IMR-90 (cell line): Measurements from ENCODE around the gene ST6GALNAC2. TPM values are rescaled to one million over a fixed set of nuclear protein-coding genes. Genes with fewer than 3 reads are reported as not detected.

Experiments used
- ATAC-seq: fragments of 200-7000 bp; cut with Tn5 transposase; 2 replicates; pipeline ENCODE4 v1.9.1; 2020; ENCODE audit warnings: low read depth, mild to moderate bottlenecking, moderate library complexity
- BruUV-seq: library from RNA; stranded (reverse); fragments of 400-500 nt; replicated peaks from 2 replicates; lab custom pipeline; 2021; lab: Mats Ljungman, UMichigan
- CTCF ChIA-PET: fragments of 300-600 bp; formaldehyde crosslinking; extraction: SDS; loops from one replicate; lab custom pipeline; 2021; ENCODE audit warnings: antibody characterized with exemption; lab: Yijun Ruan, JAX
- POLR2A ChIA-PET: fragments of 300-600 bp; sonication (Branson Sonifier 250); formaldehyde crosslinking; loops from one replicate; lab custom pipeline; 2022; ENCODE audit warnings: antibody characterized with exemption; ENCODE audit not compliant: unreplicated experiment; lab: Charles Lee
- DNase-seq: peaks from one replicate; pipeline ENCODE4 v3.0.0; 2013
- H2AFZ ChIP-seq: replicated peaks from 2 replicates; pipeline ENCODE3; 2013; ENCODE audit warnings: low read length, mild to moderate bottlenecking; ENCODE audit not compliant: poor library complexity
- H2AK5ac ChIP-seq: 2 replicates; pipeline ENCODE4 v1.6.1; 2013; ENCODE audit warnings: low read depth, low read length, inconsistent platforms
- H2AK9ac ChIP-seq: replicated peaks from 2 replicates; pipeline ENCODE3; 2013; ENCODE audit warnings: mild to moderate bottlenecking, low read depth, low read length, moderate library complexity; ENCODE audit not compliant: poor library complexity
- H2BK120ac ChIP-seq: 2 replicates; pipeline ENCODE4 v1.6.1; 2013; ENCODE audit warnings: low read depth, low read length, inconsistent platforms
- H2BK15ac ChIP-seq: 3 replicates; pipeline ENCODE4 v1.6.1; 2013; ENCODE audit warnings: low read depth, low read length, inconsistent platforms
- H2BK20ac ChIP-seq: 2 replicates; pipeline ENCODE4 v1.6.1; 2013; ENCODE audit warnings: low read depth, mild to moderate bottlenecking, inconsistent platforms, low read length, moderate library complexity
- H2BK5ac ChIP-seq: 2 replicates; pipeline ENCODE4 v1.6.1; 2013; ENCODE audit warnings: mild to moderate bottlenecking, low read depth, low read length, inconsistent platforms; ENCODE audit not compliant: poor library complexity, severe bottlenecking
- H3K14ac ChIP-seq: replicated peaks from 2 replicates; pipeline ENCODE4 v1.6.1; 2013; ENCODE audit warnings: low read depth, low read length, inconsistent platforms
- H3K18ac ChIP-seq: 2 replicates; pipeline ENCODE4 v1.6.1; 2013; ENCODE audit warnings: low read depth, low read length, control low read depth
- H3K23ac ChIP-seq: 2 replicates; pipeline ENCODE4 v1.6.1; 2013; ENCODE audit warnings: low read depth, low read length, inconsistent platforms
- H3K27ac ChIP-seq: 2 replicates; pipeline ENCODE4 v1.5.1; 2013; ENCODE audit warnings: mild to moderate bottlenecking, control low read depth, low read length; ENCODE audit not compliant: insufficient read depth
- H3K27me3 ChIP-seq: 2 replicates; pipeline ENCODE4 v1.6.1; 2013; ENCODE audit warnings: low read length; ENCODE audit not compliant: control insufficient read depth, insufficient read depth
- H3K36me3 ChIP-seq: 2 replicates; pipeline ENCODE4 v1.6.1; 2013; ENCODE audit warnings: low read length, mixed read lengths; ENCODE audit not compliant: control insufficient read depth, insufficient read depth
- H3K4ac ChIP-seq: 2 replicates; pipeline ENCODE4 v1.6.1; 2013; ENCODE audit warnings: low read depth, low read length, inconsistent platforms
- H3K4me1 ChIP-seq: 2 replicates; pipeline ENCODE4 v1.6.1; 2013; ENCODE audit warnings: low read length, mixed read lengths; ENCODE audit not compliant: control insufficient read depth, insufficient read depth
- H3K4me2 ChIP-seq: 2 replicates; pipeline ENCODE4 v1.6.1; 2013; ENCODE audit warnings: low read depth, mild to moderate bottlenecking, control low read depth, low read length, moderate library complexity
- H3K4me3 ChIP-seq: 2 replicates; pipeline ENCODE4 v1.5.1; 2013; ENCODE audit warnings: low read depth, mild to moderate bottlenecking, control low read depth, low read length, moderate library complexity; ENCODE audit not compliant: insufficient read depth
- H3K56ac ChIP-seq: 2 replicates; pipeline ENCODE4 v1.6.1; 2013; ENCODE audit warnings: low read length, inconsistent platforms; ENCODE audit not compliant: insufficient read depth; ENCODE audit errors: extremely low read depth
- H3K79me1 ChIP-seq, 2 experiments: 2 replicates each; pipeline ENCODE4 v1.6.1; 2013; ENCODE audit warnings: low read length in 2 of 2, inconsistent platforms in 1 of 2, low read depth in 1 of 2
- H3K9ac ChIP-seq: 2 replicates; pipeline ENCODE4 v1.6.1; 2013; ENCODE audit warnings: low read depth, low read length, control low read depth
- H3K9me1 ChIP-seq: 2 replicates; pipeline ENCODE4 v1.6.1; 2013; ENCODE audit warnings: low read length, inconsistent platforms; ENCODE audit not compliant: insufficient read depth
- H3K9me3 ChIP-seq: 2 replicates; pipeline ENCODE4 v1.6.1; 2013; ENCODE audit warnings: low read length; ENCODE audit not compliant: control insufficient read depth, insufficient read depth
- H4K20me1 ChIP-seq: 2 replicates; pipeline ENCODE4 v1.6.1; 2013; ENCODE audit warnings: low read length, inconsistent platforms; ENCODE audit not compliant: insufficient read depth
- H4K5ac ChIP-seq: 2 replicates; pipeline ENCODE4 v1.6.1; 2013; ENCODE audit warnings: mild to moderate bottlenecking, low read depth, low read length, control low read depth
- H4K8ac ChIP-seq, 2 experiments: 2 replicates each; pipeline ENCODE4 v1.6.1; 2013; ENCODE audit warnings: low read depth in 2 of 2, low read length in 2 of 2, control low read depth in 1 of 2, inconsistent platforms in 1 of 2
- H4K91ac ChIP-seq: 2 replicates; pipeline ENCODE4 v1.6.1; 2013; ENCODE audit warnings: low read depth, low read length, inconsistent platforms; ENCODE audit not compliant: insufficient read depth
- BHLHE40 ChIP-seq: fragments of 150-350 bp; IDR thresholded peaks from 2 replicates; pipeline ENCODE4 v1.6.1; 2016; ENCODE audit warnings: mild to moderate bottlenecking, low read depth, low read length
- CEBPB ChIP-seq: IDR thresholded peaks from 2 replicates; pipeline ENCODE4 v1.6.1; 2012; ENCODE audit warnings: low read depth, low read length, improper control_type of control experiment
- CHD1 ChIP-seq: IDR thresholded peaks from 2 replicates; pipeline ENCODE4 v1.6.1; 2012; ENCODE audit warnings: low read depth, low read length, improper control_type of control experiment
- FOS ChIP-seq: fragments of 150-350 bp; IDR thresholded peaks from 2 replicates; pipeline ENCODE4 v1.6.1; 2016; ENCODE audit warnings: low read depth, low read length
- MAFK ChIP-seq: IDR thresholded peaks from 2 replicates; pipeline ENCODE4 v1.6.1; 2012; ENCODE audit warnings: low read depth, low read length, improper control_type of control experiment
- MAZ ChIP-seq: IDR thresholded peaks from 2 replicates; pipeline ENCODE4 v1.6.1; 2012; ENCODE audit warnings: low read depth, mild to moderate bottlenecking, low read length, improper control_type of control experiment, moderate library complexity, borderline replicate concordance
- MXI1 ChIP-seq: IDR thresholded peaks from 2 replicates; pipeline ENCODE4 v1.6.1; 2012; ENCODE audit warnings: low read depth, mild to moderate bottlenecking, low read length, moderate library complexity, borderline replicate concordance
- POLR2A ChIP-seq: IDR thresholded peaks from 2 replicates; pipeline ENCODE4 v1.6.1; 2012; ENCODE audit warnings: mild to moderate bottlenecking, low read depth, low read length
- RFX5 ChIP-seq: IDR thresholded peaks from 2 replicates; pipeline ENCODE4 v1.8.0; 2012; ENCODE audit warnings: low read depth, mild to moderate bottlenecking, low read length, moderate library complexity
- WGBS, 2 experiments: methylation state at CpG; one replicate each; pipeline versions ENCODE4 v1.1.5 to v1.1.7; 2013; ENCODE audit warnings: missing lambda C conversion rate in 2 of 2; ENCODE audit not compliant: insufficient read length in 1 of 2; ENCODE audit errors: extremely low coverage in 2 of 2; 5-methylcytosine and 5-hydroxymethylcytosine counted together
- dilution Hi-C: fragments of 300-500 bp; cut with HindIII; formaldehyde crosslinking; loops from one replicate; pipeline ENCODE4 v1.14.3; 2018; ENCODE audit warnings: low sequenced_read_pairs; ENCODE audit not compliant: unreplicated experiment
- in situ Hi-C: fragments of 300-500 bp; cut with MboI; formaldehyde crosslinking; loops from 3 replicates; pipeline ENCODE4 v1.14.3; 2019; ENCODE audit warnings: low sequenced_read_pairs, inconsistent platforms, mixed read lengths
- intact Hi-C: fragments of 100-400 bp; cut with micrococcal nuclease; formaldehyde crosslinking; loops from 2 replicates; pipeline ENCODE4 v1.10.0; 2022
- polyA plus RNA-seq, 3 experiments: library from polyadenylated mRNA; depleted of rRNA; stranded (reverse); fragments of >200 nt; gene quantifications; 2 replicates each; pipeline ENCODE4 v1.2.3, GENCODE V29; 2012; ENCODE audit warnings: low replicate concordance in 1 of 3
- total RNA-seq: library from RNA; depleted of rRNA; stranded (reverse); fragments of >200 nt; gene quantifications from 2 replicates; pipeline ENCODE4 v1.2.3, GENCODE V29; 2012
- TF ChIP-seq, protein P1 (sequence below): fragments of 150-350 bp; IDR thresholded peaks from 2 replicates; pipeline ENCODE4 v1.6.1; 2017; ENCODE audit warnings: mild to moderate bottlenecking, antibody characterized with exemption, low read length, low read depth
- TF ChIP-seq, protein P2 (sequence below): conservative IDR thresholded peaks from 2 replicates; pipeline ENCODE4 v1.5.1; 2012; ENCODE audit warnings: mild to moderate bottlenecking, low read depth, low read length, improper control_type of control experiment

ST6GALNAC2 gene
- total and polyA plus RNA-seq, 2 of the 4 experiments (the other 2 are of a cell fraction), result 0.10 TPM; not detected in 1

DNA sequence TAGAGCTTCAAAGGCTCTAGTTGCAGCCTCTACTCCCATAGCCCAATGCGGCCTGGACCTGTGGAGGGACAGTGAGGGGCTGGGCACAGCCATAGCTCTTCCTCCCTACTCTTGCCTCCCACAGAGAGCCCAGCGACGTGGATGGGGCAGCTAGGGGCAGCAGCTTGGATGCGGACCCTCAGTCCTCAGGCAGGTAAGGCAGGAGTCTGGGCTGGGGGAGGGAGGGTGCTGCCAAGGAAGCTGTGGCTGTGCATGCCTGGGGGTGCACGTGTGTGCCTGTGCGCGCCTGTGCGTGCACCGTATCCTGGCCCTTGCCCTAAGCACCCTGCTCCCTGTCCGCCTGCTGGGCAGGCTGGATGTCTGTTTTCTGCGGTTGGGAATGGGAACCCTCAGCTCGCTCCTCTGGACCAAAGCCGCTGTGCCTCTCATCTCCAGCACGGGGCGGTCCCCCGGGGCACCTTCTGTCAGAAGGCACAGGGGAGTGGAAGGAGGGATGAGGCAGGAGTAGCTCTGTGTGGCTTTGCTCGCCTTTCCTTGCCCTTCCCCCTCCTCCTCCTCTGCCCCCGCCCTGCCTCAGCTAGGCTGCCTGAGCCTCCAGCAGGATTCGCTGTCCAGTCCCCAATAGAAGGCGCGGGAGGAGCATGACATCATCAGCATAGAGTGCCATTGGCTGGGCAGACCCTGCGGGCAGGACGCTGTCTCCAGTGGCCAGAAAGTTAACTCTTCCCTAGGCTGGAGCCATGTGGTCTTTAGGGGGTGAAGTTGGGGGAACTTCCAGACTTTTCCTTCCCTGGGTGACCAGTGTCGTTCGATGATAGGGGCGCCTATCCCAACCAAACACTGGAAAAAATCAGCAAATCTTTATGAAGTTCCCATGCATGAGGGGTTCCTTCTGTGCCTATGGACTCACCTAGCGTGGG, 45.0 kb downstream of the ST6GALNAC2 start:
- TF ChIP-seq CEBPB, result no peak
- no peak for TF ChIP-seq POLR2A
- TF ChIP-seq, protein P1, sequence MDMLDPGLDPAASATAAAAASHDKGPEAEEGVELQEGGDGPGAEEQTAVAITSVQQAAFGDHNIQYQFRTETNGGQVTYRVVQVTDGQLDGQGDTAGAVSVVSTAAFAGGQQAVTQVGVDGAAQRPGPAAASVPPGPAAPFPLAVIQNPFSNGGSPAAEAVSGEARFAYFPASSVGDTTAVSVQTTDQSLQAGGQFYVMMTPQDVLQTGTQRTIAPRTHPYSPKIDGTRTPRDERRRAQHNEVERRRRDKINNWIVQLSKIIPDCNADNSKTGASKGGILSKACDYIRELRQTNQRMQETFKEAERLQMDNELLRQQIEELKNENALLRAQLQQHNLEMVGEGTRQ, result peak; percentile 47; the same call in 1 of the 2 replicates
- peak; percentile 46; the same call in 1 of the 2 replicates for TF ChIP-seq RFX5
- TF ChIP-seq, protein P2, sequence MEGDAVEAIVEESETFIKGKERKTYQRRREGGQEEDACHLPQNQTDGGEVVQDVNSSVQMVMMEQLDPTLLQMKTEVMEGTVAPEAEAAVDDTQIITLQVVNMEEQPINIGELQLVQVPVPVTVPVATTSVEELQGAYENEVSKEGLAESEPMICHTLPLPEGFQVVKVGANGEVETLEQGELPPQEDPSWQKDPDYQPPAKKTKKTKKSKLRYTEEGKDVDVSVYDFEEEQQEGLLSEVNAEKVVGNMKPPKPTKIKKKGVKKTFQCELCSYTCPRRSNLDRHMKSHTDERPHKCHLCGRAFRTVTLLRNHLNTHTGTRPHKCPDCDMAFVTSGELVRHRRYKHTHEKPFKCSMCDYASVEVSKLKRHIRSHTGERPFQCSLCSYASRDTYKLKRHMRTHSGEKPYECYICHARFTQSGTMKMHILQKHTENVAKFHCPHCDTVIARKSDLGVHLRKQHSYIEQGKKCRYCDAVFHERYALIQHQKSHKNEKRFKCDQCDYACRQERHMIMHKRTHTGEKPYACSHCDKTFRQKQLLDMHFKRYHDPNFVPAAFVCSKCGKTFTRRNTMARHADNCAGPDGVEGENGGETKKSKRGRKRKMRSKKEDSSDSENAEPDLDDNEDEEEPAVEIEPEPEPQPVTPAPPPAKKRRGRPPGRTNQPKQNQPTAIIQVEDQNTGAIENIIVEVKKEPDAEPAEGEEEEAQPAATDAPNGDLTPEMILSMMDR, result 0 out of 2 replicates have a peak, but pooled peaks have one; percentile 2
- TF ChIP-seq MAZ, result peak; percentile 99
- TF ChIP-seq MXI1, result peak; percentile 60; the same call in 1 of the 2 replicates
- no peak; the same call in 1 of the 2 replicates for TF ChIP-seq BHLHE40
- TF ChIP-seq MAFK, result no peak
- no peak for TF ChIP-seq CHD1
- peak; percentile 28; the same call in 1 of the 2 replicates for TF ChIP-seq FOS
- peaks cover 9% of the 10 kb centered on the region for H3K4me1 ChIP-seq
- H4K20me1 ChIP-seq, result no peaks in the 10 kb centered on the region
- H3K9me1 ChIP-seq, result peaks cover 11% of the 10 kb centered on the region
- H2BK20ac ChIP-seq, result peak overlapping the region; percentile 60
- peak overlapping the region; percentile 88 for H3K4me2 ChIP-seq
- H3K18ac ChIP-seq, result peak overlapping the region; percentile 47; the same call in 1 of the 2 replicates
- peak overlapping the region; percentile 64 to 97 for H4K8ac ChIP-seq
- CTCF ChIA-PET, result interaction anchor here (0.7 to 1.7 kb wide), 4 partner anchors 11 to 218 kb away, joined by 3 to 18 read pairs (median 4); no protein-coding TSS in a partner anchor
- peak overlapping the region; percentile 91 for H4K5ac ChIP-seq
- H2BK5ac ChIP-seq, result peak overlapping the region; percentile 61
- peak overlapping the region; percentile 99 for H2AFZ ChIP-seq
- H3K4ac ChIP-seq, result peak overlapping the region; percentile 94
- peak overlapping the region; percentile 80 for H4K91ac ChIP-seq
- WGBS, 2 experiments, result 0% methylated on average over 3 of the region's 27 CpGs; no CpG with 5 or more reads in 1 of the 2 experiments
- no TSS peak for BruUV-seq
- H2AK5ac ChIP-seq, result peak overlapping the region; percentile 96
- dilution Hi-C loops (no loop called here), in situ Hi-C loops (no loop called here), intact Hi-C loops (no loop called here)
- H2AK9ac ChIP-seq, result peak overlapping the region; percentile 97
- H3K23ac ChIP-seq, result peak overlapping the region; percentile 81
- POLR2A ChIA-PET, result interaction anchor here (0.7 kb wide), 1 partner anchor 21 kb away, joined by 3 read pairs; no protein-coding TSS in a partner anchor
- H3K9me3 ChIP-seq, result no peaks in the 10 kb centered on the region
- peak overlapping the region; percentile 66; the same call in 1 of the 2 replicates for H3K56ac ChIP-seq
- H3K27me3 ChIP-seq, result peaks cover 2% of the 10 kb centered on the region; the same call in 1 of the 2 replicates
- peak overlapping the region; percentile 27; the same call in 1 of the 2 replicates for H3K4me3 ChIP-seq
- ATAC-seq (peak; percentile 98), DNase-seq (peak; percentile 94)
- no peaks in the 10 kb centered on the region; a peak in 1 of 4 replicates for H3K79me1 ChIP-seq
- H3K14ac ChIP-seq, result peak overlapping the region; percentile 93
- peak overlapping the region; percentile 93 for H2BK120ac ChIP-seq
- peak overlapping the region; percentile 62; the same call in 1 of the 2 replicates for H3K9ac ChIP-seq
- peak overlapping the region; percentile 62 for H3K27ac ChIP-seq
- peak overlapping the region; percentile 92; the same call in 2 of the 3 replicates for H2BK15ac ChIP-seq
- H3K36me3 ChIP-seq, result no peaks in the 10 kb centered on the region; the same call in 1 of the 2 replicates
